DMS 273 treated with DMSO at 0.1 percent for 48 hours (cell line): Measurements from ENCODE around the gene HSCB.
"Not testable (repeated sequence)": the region's sequence is repeated elsewhere in the genome, so short reads cannot be mapped to it uniquely, and the experiment has no call there.

Experiments
- DNase-seq: peaks from one replicate; lab custom pipeline; 2025; lab: John Stamatoyannopoulos, UW

The HSCB gene

GRCh38 chr22:28741200-28741784 lies 547 bp upstream of the HSCB start:
- no peak for DNase-seq

GRCh38 chr22:28742562-28742962 lies 723 bp downstream of the HSCB start:
- DNase-seq = no peak

DNA sequence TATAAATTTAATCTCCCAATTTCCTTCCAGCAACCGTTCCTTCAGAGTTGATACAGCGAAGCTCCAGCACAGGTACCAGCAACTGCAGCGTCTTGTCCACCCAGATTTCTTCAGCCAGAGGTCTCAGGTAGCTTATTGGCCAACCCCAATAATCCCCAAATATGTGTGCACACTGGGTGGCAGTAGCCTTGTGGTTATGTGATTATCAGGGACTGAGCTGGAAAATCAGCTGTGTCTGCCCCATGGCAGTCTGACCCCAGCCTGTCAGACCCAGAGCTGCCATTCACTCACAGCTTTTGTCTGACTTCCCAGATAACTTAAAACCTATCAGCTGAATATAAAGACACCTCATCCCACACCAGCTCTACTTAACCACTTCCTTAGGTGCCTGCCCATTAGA lies 2.0 kb downstream of the HSCB start:
- DNase-seq = no peak

- DNase-seq = no peak
These were observed 8.6 kb downstream of the HSCB start for GRCh38 chr22:28750471-28750881.

DNA sequence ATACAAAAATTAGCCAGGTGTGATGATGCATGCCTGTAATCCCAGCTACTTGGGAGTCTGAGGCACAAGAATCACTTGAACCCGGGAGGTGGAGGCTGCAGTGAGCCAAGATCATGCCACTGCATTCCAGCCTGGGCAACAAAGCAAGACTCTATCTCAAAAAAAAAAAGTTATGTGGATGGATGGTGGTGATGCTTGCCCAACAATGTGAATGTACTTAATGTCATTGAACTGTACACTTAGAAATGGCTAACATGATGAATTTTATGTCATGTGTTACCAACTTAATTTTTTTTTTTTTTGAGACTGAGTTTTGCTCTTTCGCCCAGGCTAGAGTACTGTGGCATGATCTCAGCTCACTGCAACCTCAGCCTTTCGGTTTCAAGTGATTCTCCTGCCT lies 12.7 kb downstream of the HSCB start:
- DNase-seq = not testable (repeated sequence)

- peak; percentile 39 for DNase-seq
These were observed 18.2 kb downstream of the HSCB start for GRCh38 chr22:28759861-28760560.

- no peak for DNase-seq
These were observed 19.6 kb downstream of the HSCB start for GRCh38 chr22:28761449-28761755.

- not testable (repeated sequence) for DNase-seq
These were observed 20.2 kb downstream of the HSCB start for GRCh38 chr22:28762000-28762399.

GRCh38 chr22:28766628-28767027 lies 24.8 kb downstream of the HSCB start:
- no peak for DNase-seq

DNA sequence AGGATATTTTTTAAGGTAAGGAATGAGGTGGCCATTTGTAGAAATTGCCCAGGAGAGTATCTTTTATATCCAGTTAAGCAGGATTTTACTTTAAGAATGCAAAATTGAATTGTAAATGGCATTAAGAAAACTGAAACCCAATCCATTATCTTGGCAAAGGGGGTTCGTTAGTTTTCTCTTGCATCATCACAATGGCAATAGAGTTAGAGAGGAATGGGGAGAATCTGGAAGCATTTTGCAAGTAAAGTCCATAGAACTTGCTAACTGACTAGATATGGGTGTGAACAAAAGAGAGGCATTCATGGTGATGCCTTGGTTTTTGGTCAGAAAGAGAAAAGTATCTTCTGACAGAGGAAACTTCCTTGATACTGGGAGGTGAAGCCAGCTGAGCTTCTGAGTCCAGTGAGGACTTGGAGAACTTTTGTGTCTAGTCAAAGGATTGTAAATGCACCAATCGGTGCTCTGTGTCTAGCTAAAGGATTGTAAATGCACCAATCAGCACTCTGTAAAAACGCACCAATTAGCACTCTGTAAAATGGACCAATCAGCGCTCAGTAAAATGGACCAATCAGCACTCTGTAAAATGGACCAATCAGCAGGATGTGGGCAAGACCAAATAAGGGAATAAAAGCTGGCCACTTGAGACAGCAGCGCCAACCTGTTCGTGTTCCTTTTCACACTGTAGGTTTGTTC lies 27.0 kb downstream of the HSCB start:
- DNase-seq = no peak

DNA sequence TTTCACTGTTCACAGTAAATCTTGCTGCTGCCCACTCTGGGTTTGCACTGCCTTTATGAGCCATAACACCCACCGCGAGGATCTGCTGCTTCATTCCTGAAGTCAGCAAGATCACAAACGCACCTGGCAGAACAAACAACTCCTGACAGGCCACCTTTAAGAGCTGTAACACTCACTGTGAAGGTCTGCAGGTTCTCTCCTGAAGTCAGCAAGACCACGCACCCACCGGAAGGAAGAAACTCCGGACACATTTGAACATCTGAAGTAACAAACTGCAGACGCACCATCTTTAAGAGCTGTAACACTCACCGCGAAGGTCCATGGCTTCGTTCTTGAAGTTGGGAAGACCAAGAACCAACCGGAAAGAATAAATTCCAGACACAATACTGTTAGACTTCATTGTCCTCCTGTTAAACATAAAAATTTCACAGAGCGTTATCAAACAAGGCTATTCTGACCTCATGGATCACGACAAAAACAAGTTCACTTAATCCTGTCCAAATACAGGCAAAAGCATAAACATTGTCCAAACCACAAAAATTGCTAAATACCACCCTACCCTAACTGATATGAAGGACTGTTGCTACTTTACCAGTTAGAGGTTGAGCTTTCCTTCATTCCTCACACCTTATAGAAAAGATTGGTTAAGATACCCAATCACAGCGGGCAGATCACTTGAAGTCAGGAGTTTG lies 27.7 kb downstream of the HSCB start:
- no peak for DNase-seq

GRCh38 chr22:28771195-28771791 lies 29.5 kb downstream of the HSCB start:
- peak; percentile 34 for DNase-seq

DNA sequence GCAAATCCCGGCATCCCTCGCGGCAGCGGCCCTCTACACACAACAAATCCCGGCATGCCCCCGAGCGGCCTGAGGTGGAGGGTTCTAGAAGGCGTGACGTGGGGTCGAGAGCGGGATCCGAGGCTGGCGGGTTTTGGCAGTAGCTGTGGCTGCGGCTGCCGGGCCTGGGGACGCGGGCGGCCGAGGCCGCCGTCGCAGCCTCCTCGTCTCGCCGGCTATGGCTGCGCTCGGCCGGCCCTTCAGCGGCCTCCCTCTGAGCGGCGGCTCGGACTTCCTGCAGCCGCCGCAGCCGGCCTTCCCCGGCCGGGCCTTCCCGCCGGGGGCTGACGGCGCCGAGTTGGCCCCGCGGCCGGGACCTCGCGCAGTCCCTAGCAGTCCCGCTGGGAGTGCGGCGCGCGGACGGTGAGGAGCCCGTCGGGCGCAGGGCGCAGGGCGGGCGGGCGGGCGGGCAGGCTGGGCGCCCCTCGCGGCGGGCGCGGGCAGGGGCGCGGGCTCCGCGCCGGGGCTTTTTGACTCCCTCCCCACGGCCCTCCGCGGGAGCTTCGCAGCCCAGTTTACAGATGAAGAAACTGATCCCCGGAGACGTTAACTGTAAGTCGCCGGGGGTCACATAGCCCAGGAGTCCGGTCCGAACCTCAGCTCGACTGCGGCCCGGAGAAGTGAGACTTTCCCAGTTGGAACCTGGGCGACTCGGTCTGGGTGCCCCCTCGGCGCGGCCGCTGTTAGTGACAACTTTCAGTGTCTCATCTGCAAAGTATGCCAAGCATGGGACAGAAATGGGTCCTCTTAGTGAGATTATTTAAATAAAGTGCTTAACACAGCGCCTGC lies 31.0 kb downstream of the HSCB start, which contains the start of gene CCDC117:
Gene CCDC117 (plus strand): TSS at position 63 of the 828 bp plus-strand sequence. CDS start 155 bp downstream, at position 218.
- peak; percentile 65 for DNase-seq

DNA sequence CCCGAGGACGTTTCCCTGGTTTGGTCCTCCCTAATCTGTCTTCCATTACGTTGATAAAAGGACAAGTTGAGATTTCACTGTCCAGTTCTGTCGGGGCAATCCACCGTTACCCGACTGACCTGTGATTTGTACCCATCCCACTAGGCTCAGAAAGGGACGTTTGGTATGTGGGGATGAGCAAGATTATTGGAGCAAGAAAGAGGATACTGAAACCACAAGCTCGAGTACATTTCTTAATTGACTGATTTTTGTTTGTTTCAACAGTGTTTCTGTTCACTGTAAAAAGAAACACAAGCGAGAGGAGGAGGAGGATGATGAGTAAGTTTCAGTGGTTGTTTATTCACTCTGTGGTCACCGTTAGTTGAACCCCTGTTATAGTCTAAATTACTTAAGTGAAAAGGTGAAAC lies 31.6 kb downstream of the HSCB start:
- no peak for DNase-seq

GRCh38 chr22:28774378-28774777 lies 32.5 kb downstream of the HSCB start:
- no peak for DNase-seq

DNA sequence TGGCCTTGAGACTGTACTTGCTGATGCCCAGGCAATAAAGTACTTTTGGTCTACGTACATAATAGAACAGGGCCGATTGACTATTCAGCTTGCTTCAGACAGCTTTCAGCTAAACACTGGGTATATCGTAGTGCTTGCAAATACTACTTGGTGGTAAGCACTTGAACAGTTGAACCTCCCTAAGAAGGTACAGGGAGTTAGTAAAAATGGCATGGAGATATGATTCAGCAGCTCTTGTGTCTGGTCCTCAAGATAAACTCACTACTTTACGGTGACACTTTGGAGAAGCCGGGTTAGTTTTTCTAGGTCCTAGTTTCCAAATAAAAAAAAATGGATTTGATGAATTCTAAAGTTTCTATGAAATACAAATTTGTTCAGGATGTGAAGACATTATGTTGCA lies 38.0 kb downstream of the HSCB start:
- no peak for DNase-seq

- DNase-seq = no peak
These were observed 38.5 kb downstream of the HSCB start for GRCh38 chr22:28780296-28780695.

GRCh38 chr22:28783786-28784671 lies 42.2 kb downstream of the HSCB start:
- DNase-seq = no peak

DNA sequence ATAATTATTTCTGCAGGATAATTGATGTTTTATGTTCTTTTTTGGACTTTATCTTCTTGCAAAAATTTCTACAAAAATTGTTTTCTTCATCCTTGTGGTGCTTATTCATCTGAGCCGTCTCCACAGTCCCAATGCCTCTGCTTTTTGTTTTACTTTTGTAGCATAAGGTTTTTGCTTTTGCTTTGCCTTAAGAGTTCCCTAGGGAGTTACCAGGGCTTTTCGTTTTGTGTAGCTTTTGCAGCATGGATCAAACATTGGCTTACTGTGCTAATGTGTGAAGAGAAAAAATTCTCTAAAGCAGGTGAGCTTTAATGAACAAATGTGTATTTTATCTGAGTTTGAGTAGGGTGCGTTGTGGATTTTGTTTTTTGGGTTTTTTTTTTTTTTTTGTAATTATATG lies 46.8 kb downstream of the HSCB start:
- DNase-seq = no peak

DNA sequence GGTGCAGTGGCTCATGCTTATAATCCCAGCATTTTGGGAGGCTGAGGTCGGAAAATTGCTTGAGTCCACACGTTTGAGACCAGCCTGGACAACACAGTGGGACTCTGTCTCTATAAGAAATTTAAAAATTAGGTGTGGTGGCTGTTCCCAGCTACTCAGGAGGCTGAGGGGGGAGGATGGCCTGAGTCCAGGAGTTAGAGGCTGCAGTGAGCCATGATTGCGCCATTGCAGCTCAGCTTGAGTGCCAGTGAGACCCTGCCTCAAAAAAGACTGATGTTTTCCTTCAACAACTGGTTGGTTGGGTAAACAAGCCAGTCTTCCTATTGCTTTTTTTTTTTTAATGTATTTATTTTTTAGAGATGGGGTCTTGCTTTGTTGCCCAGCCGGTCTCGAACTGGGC lies 49.3 kb downstream of the HSCB start:
- no peak for DNase-seq
